Ecto neural progenitor cell (in vitro differentiated cells): ENCODE data around the gene CTNNBIP1.
"Not testable (repeated sequence)": the region's sequence is repeated elsewhere in the genome, so short reads cannot be mapped to it uniquely, and the experiment has no call there.

Source experiments
- DNase-seq: peaks from one replicate; pipeline ENCODE4 v3.0.0-alpha.2; 2018; ENCODE audit warnings: low spot score

CTNNBIP1 gene, protein sequence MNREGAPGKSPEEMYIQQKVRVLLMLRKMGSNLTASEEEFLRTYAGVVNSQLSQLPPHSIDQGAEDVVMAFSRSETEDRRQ

DNA sequence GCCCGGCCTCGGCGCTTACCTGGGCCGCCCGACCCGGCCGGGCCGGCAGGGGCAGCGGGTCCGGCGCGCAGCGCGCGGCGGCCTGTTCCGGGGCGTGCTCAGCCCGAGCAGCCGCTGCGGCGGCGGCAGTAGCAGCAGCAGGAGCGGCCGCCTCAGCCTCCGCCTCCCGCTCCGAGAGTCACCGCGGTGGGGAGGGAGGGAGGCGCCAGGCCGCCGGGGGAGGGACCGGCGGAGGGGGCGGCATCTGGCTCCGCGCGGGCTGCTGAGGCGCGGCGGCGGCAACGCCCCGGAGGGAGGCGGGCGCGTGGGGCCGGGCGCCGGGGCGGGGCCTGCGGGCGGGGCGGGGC is at the start of gene CTNNBIP1:
Gene CTNNBIP1, minus strand, starts transcription at position 194 of the 347 bp plus-strand sequence. CDS start 38,205 bp downstream, outside the sequence.
- no peak for DNase-seq

DNA sequence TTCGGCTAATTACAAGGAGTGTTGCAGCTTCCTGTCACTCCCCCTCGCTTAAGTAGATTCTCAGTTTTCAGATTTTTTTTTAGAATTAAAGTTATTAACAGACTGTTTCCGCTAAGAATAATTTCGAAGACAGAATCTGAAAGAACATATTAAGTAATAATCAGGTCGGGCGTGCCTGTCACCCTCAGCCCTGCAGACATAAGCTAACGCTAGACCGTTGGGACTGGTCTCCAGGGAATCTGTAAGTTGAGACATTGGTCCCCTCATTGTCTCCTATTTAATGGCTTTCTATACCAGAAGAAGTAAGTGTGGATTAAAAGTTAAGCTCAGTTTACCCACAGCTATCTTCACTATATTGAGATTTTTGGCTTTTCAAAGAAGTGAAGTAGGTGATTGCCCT is 47.7 kb upstream of the CTNNBIP1 start:
- DNase-seq = no peak

DNA sequence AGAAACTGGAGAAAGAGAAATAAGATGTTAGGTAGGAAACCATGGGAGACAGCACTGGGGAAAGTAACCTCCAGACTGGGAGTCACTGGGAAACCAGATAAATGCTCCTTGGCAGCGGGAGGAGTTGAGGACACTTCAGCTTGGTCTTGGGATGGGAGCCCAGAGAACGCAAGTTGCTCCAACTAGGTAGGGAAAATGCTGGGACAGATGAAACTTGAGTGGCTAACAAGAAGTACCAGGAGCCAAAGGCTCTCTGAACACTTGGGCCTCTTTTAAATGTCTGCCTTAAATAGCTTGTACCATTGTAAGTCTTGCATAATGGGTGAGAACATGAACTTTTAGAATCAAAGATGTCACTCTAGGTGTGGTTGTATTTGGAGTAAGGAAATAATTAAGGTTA is 36.2 kb upstream of the CTNNBIP1 start:
- no peak for DNase-seq

DNA sequence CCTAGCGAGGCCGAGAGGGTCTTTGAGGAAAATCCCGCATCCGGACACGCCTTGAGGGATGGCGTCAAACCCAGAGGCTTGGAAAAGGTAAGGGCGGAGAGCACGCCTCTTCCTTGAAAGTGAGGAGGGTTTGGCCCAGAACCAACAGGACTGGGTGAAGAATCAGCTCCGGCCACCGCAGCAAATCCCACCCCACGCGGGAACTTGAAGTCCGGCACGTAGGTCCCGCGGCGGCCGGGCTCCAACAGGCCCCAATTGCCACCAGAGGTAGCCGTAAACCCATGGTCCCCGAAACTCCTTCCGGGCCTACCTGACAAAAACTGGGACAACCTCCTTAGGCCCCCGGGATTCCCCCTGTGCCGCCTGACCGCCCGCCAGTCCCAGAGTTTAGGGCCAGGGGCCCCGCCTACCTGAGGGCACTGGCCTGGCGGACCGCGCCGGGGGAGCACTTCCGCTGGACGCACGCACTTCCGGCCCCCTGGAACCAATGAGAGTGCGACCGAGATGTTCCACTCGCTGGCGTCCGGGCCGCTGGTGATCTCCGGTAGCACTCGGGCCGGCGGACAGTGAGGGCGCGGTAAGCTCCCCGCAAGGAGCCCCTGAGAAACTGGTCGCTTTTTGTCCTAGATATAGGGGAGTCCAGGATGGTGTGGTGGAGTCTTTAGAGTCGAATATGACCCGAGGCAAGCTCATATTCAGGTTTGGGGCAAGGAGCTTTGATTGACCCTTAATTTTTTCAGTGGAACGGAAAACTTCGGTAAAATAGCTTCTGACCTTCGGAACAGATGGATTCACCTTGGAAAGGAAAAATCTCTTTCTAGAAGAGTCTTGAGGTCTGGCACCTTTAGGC is 33.1 kb upstream of the CTNNBIP1 start, which contains the start of the genes LZIC and NMNAT1:
Gene LZIC, minus strand, starts transcription at position 453 of the 850 bp plus-strand sequence. CDS start 6,772 bp downstream, outside the sequence.
Gene NMNAT1, plus strand, starts transcription at position 537 of the 850 bp plus-strand sequence. CDS start 28,599 bp downstream, outside the sequence.
- DNase-seq = peak; percentile 95

DNA sequence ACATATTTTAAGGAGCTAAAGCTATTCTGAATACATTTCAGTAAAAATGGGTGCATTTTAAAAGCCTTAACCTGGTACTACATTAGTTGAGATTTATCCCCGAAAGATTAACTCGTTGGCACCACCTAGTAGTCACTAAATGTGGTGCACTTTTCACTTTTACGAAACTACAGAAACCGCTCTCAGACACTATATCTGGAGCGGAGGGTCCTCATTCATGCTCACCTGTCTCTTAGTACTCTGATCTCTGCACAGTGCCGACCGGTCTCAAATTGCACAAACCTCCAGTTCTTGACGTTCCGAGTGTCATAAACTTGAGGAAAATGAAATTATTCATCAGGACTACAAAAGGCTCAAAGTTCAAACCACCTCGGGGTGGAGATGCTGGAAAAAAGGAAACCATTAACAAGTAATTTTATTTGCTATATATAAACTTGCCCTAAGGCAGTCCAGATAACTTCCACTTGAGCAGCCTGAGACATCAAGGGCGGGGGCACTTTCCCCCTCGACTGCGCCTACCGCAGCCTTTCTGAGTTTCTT is 32.4 kb upstream of the CTNNBIP1 start:
- no peak for DNase-seq

DNA sequence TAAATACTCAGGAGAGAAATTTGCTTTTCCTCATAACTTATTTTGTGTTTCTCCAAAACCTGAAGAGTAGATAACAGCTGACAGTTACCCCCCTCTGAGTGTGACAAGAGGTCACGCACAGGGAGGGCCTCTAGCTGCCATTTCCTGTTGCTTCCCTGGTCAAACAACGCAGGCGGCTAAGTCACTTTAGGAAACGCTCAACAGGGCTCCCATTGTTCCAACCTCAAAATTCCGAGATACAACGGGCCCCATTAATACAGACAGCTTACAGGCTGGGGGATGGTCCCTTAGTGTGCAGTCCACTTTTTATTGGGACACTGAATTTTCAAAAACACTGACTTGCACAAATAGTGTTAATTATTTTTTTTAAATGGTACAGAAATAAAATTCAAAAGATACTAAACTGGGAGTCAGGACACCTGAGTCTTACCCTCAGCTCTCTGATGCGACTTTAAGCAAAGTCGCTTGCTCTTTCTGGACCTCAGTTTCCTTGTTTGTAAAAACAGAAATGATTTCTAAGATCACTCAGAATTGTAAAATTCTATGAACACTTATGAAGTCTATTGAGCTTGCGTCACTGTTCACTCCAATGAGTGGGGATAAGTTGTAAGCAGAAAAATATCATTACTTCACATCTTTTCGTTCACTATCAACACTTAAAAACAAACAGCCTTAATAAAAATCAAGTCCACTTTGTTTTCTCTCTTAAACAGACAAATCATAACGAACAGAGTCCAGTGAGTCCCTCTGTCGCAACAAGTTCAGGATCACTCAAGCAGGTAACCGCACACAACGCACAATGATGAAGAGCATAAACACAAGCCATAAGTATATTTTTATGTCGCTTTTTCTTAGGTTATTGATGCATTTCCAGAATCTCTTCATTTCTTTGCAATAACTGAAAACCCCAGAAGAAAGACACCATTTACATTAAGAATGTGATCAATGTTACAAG is 19.6 kb upstream of the CTNNBIP1 start:
- DNase-seq = peak; percentile 63

DNA sequence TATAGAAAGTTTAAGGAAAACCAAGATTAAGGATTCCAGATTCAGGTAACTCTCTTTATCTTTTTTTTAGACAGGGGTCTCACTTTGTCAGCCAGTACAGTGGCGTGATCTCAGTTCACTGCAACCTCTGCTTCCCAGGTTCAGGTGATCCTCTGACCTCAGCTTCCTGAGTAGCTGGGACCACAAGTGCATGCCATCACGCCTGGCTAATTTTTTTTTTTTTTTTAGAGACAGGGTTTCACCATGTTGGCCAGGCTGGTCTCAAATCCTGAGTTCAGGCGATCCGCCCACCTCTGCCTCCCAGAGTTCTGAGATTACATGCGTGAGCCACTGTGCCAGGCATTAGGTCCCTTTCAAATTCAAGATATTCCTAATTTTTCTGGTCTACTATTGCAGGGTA is 17.2 kb upstream of the CTNNBIP1 start:
- no peak for DNase-seq

DNA sequence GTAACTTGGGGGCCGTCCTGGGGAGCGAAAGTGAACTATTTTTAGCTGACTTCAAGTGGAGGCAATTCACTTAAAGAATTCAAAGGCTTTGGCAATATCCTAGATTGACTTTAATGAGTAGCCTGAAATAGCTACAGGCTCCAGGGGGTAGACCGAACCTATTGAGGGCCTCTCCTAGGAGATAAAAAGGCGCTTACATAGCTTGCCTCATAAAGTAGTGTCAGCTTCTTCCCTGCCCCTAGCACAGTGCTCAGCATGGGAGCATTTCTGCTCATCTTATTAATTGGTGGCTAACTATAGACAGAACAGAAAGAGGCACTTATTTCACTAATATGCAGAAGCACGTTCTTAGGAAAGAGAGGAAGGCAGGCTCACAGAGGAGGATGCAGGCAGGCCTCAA is 12.3 kb upstream of the CTNNBIP1 start:
- DNase-seq = no peak

DNA sequence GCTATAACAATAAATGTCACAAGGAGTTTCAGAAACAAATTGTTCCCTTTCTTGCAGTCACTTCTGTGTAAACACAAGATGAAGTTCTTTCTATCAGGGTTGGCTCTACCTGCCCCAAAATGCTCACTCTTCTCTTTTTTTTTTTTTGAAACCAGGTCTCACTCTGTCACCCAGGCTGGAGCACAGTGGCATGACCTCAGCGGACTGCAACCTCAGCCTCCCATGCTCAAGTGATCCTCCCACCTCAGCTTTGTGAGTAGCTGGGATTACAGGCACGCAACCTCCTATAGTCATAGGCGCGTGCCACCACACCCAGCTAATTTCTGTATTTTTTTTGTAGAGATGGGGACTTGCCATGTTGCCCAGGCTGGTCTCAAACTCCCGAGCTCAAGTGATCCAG is 10.5 kb upstream of the CTNNBIP1 start:
- no peak for DNase-seq

DNA sequence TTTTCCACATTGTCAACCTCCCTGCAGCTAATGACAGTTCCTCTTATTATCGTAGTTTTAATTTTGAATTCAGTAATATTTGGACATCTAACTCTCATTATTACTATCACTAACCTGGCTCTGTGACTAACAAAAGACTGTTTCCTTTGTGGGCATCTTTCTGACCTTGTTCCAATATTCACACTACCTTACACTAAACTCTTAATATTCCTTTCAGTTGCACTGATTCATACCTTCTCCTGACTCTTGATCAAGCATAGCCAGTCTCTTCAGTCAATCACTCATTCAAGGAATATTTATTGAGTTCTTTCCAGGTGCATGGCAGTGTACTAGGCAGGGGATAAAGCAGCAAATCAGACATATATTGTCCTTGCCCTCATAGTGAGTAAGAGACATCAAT is 7.8 kb upstream of the CTNNBIP1 start:
- DNase-seq = no peak

DNA sequence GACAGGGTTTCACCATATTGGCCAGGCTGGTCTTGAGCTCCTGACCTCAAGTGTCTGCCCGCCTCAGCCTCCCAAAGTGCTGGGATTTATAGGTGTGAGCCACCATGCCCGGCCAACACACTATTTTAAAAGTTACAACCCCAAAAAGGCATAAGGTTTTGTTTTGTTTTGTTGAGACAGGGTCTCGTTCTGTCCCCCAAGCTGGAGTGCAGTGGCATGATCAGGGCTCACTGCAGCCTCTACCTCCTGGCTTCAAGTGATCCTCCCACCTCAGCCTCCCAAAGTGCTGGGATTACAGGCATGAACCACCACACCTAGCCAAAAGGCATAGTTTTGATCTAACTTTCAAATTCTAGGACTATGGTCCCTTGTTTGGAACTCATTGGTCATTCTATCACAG is 7.4 kb upstream of the CTNNBIP1 start:
- DNase-seq = not testable (repeated sequence)

DNA sequence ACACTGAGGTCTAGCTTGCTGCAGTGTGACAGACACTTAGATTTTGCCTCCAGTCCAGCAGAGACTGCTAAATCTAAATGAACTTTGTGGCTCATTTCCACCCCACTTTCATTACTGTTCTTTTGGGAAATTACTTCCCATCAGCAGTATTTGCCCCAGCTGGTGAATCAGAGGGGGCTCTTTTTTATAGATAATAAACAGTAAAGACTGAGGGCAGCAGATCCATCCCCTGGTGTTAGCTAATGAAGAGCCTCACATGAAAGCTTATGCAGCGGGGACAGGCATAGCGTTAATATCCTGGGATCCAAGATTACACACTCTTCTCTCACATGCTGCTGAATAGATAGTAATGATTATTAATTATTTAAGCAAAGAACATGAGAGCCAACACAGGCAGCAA is 6.4 kb upstream of the CTNNBIP1 start:
- DNase-seq = no peak

DNA sequence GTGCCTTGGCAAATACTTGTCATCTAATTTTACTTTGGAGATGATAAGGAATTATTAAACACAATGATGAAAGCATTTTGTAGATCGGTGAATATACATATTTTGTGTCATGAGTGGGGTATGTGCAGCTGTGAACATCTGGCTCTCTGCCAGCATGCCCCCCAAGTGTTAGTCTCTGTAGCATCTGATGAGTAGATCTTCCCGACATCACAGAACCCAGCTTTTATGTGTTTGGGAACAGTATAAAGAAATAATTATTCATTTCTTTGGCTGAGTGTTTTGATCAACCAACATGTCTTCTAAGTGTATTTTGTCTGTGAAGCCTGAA is 4.5 kb upstream of the CTNNBIP1 start:
- DNase-seq = no peak

DNA sequence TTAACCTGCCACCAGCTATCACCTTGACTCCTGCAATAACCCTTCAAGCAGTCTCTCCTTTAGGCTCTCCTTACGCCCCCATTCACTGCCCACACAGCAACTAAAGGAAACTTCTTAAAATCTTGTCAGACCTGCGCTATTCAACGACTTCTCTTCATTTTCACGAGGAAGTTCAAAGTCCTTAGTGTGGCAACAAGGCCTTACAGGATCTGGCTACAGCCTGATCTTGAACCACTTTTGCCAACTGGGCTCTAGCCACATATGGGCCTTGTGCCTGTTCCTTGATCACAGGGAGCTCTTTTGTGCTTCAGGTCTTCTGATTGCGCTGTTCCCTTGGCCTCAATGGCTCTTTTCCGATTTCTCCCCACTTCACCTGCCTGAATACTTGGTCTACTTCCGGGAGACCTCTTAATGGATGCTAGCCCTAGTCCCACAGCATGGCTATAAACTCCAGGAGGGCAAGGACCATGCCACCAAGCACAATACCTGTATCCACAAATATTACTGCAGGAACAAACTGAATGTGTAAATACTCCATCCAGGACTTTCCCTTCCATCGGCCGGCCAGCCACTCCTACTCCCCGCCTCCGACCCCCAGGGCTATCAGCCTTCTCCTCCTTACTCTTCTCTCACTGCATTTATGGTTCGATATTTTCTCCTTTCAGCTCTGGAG is 2.3 kb upstream of the CTNNBIP1 start:
- DNase-seq = no peak

DNA sequence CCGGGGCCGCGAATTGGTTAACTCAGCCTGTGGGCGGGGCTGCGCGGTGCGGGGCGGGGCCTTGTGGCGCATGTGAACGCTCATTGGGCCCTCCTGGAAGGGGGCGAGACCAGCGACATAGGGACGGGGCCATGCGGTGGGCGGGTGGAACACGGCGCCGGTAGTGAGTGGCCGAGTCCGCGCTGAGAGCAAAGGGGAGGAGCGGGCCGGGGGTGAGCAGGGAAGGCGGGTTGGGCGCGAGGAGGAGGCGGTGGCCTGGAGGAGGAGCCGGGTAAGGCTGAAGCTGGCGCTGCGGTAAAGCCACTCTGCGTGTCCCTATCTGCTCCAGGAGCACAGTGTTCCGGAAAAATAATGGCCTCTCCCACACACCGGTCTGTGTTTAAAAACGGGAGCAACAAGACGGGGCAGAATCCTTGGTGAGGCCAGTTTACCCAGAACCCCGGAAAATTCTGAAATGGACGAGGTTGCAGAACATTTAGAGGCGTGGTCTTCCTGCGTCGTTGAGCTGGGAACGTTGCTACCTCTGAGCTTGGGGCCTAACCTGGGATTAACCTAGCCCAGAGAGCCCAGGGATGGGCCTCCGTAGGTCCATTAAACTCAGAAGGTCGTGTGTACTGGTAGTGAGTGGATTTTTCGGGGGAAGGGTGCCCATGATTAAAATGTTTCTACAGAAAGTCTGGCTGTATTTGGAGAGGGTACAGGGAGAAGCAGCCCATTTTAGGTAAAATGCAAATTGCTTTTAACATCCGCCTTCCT is 532 bp upstream of the CTNNBIP1 start:
- DNase-seq = peak; percentile 100

DNA sequence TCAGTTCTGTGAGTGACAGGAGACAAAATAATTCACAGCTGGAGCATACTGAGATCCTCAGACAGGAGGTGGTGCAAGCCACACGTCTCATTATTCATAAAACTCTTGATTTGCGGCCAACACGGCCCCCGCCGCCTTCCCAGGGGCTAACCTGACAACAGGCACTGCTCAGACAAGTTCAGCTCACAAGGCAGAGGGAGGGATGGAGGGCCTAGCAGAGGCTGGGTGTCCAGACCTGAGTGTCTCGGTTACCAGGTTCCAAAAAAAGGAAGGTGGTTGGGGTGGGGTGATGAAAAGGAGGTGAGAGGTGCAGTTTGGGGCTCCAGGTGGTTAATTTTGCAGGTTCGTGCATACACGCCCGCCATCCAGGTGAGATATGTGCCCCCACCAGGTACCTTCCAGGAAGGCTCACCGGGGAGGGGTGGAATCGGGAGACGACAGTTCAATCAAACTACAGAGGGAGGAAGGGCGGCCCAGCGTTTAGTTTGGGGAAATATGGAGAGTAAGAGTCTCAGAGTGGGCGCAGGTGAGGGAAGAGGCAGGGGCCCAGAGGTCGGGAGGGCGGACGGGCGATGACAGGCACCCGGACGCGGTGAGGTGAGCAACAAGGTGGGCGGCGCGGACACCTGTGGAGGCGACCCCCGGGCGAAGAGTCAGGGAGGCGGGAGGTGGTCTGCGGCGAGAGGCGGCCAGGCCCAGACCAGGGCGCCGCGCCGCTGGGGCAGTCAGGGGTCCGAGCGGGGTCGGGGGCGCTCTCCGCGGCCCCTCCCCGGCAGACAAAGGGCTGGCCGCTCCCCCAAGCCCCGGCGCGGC is 629 bp downstream of the CTNNBIP1 start:
- DNase-seq = peak; percentile 65

DNA sequence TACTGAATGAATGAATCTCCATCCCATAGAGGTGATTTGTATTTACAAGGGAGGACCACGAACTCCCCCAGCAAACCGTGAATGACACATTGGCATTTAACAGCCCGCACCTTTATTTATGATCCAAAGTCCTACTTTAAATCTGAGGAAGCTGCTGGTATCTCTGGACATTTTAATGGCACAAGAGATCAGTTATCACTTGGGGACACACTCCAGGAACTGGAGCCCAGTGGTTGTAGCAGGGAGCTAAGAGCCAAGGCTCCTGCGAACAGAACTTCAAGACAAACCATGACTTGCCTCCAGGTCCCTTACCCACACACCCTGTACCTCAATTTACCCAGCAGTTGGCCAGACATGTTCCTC is 1.2 kb downstream of the CTNNBIP1 start:
- no peak for DNase-seq

DNA sequence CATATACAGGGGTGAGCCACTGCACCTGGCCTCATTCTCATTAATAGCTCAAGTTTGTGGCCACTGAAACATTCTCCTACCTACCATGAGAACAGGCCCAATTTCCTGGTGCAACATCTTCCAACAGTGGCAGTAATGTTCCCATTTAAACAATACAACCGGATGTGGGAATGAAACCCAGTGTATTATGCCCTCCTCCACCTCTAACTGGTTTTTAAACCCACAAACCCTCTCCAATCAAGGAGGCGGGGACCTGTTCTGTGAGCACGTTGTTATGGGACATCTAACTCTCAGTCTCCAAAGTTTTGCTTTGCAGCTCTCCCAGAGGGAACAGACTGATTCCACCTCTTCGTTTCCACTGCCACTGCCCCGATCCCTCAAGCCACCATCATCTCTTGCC is 2.6 kb downstream of the CTNNBIP1 start:
- no peak for DNase-seq

DNA sequence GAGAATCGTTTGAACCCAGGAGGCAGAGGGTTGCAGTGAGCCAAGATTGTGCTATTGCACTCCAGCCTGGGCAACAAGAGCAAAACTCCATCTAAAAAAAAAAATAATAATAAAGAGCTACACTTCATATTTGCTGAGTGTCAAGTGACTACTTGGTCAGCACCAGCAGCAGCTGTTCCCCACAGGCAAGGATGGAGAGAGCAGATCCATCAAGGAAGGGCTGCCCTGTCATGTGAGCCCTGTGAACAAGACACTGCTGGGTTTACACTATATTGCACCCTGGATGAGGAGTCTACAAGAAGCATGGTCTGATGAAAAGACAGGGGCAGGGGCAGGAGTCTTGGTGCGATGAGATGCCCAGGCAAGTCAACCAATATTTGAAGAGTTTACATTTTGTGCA is 3.6 kb downstream of the CTNNBIP1 start:
- DNase-seq = no peak

DNA sequence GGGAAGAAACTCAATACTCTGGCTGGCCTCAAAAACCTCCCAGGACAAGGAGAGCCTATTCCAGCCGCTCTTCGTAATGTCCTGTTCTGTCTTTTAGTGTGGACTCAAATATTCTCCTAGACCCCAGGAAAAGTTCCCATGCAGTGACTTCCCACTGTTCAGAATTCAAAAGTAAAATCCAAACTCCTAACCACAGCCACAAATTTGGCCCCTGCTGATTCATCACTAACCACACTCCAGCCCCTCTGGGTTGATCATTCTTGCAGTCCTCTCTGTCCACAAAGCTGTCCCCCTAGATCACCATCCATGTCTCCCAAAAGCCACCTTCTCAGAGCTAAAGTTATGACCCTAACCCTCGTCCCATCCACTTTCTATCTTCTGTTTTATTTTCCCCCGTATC is 5.1 kb downstream of the CTNNBIP1 start:
- no peak for DNase-seq
